Immature natural killer cell (primary cell): Measurements from ENCODE around the gene TNPO2. TPM values are rescaled to one million over a fixed set of nuclear protein-coding genes. Genes with fewer than 3 reads are reported as not detected.
"Not testable (repeated sequence)": the region's sequence is repeated elsewhere in the genome, so short reads cannot be mapped to it uniquely, and the experiment has no call there.

Source experiments
- DNase-seq, 3 donors: peaks; one replicate each; pipeline ENCODE4 v3.0.0; 2022; ENCODE audit warnings: mixed read lengths in 1 of 3
- H3K27ac Mint-ChIP-seq, 6 donors: one replicate each; pipeline ENCODE4 v1.8.0; 2020; ENCODE audit warnings: mixed read lengths in 6 of 6, mild to moderate bottlenecking in 5 of 6, inconsistent platforms in 4 of 6, moderate library complexity in 3 of 6
- H3K27me3 Mint-ChIP-seq, 3 donors: one replicate each; pipeline ENCODE4 v1.8.0; 2020 to 2021; ENCODE audit warnings: low read depth in 3 of 3, mild to moderate bottlenecking in 3 of 3, mixed read lengths in 3 of 3, moderate library complexity in 3 of 3, inconsistent platforms in 1 of 3
- H3K36me3 Mint-ChIP-seq, 3 donors: one replicate each; pipeline ENCODE4 v1.8.0; 2020; ENCODE audit warnings: mixed read lengths in 3 of 3, inconsistent platforms in 2 of 3, mild to moderate bottlenecking in 2 of 3
- H3K4me1 Mint-ChIP-seq, 2 donors: one replicate each; pipeline ENCODE4 v1.8.0; 2020; ENCODE audit warnings: inconsistent platforms in 2 of 2, mild to moderate bottlenecking in 2 of 2, mixed read lengths in 2 of 2, moderate library complexity in 1 of 2
- H3K4me3 Mint-ChIP-seq, 5 donors: one replicate each; pipeline ENCODE4 v1.8.0; 2020; ENCODE audit warnings: mild to moderate bottlenecking in 5 of 5, mixed read lengths in 5 of 5, inconsistent platforms in 3 of 5, moderate library complexity in 3 of 5
- H3K9me3 Mint-ChIP-seq, 6 donors: one replicate each; pipeline ENCODE4 v1.8.0; 2020; ENCODE audit warnings: mild to moderate bottlenecking in 6 of 6, mixed read lengths in 6 of 6, inconsistent platforms in 4 of 6, moderate library complexity in 3 of 6
- polyA plus RNA-seq, 3 donors: library from polyadenylated mRNA; unstranded; fragments of 300-500 nt; fragmentation: Illumina TruSeq; gene quantifications; one replicate each; pipeline ENCODE4 v1.2.3, GENCODE V29; 2021

Gene TNPO2
- polyA plus RNA-seq, 3 donors from 2014 or later, result 0.46 to 4.0 (median 0.98) TPM

- H3K27me3 Mint-ChIP-seq, result peaks cover 2 to 9% (median 8%) of the 10 kb centered on the region in 3 donors
- H3K4me3 Mint-ChIP-seq, result no peak overlapping the region
- no peak overlapping the region for H3K27ac Mint-ChIP-seq
- no peak for DNase-seq
- peaks cover 7 to 22% (median 13%) of the 10 kb centered on the region in 3 donors for H3K36me3 Mint-ChIP-seq
- no peaks in the 10 kb centered on the region for H3K9me3 Mint-ChIP-seq
- H3K4me1 Mint-ChIP-seq, result peaks cover 32 to 44% of the 10 kb centered on the region in 2 donors
Measured at GRCh38 chr19:12727745-12728433, 4.2 kb upstream of the TNPO2 start.

- no peaks in the 10 kb centered on the region for H3K9me3 Mint-ChIP-seq
- H3K27ac Mint-ChIP-seq, result no peak overlapping the region
- peaks cover 30 to 41% of the 10 kb centered on the region in 2 donors for H3K4me1 Mint-ChIP-seq
- no peak overlapping the region for H3K4me3 Mint-ChIP-seq
- DNase-seq, result no peak
- peaks cover 7 to 22% (median 13%) of the 10 kb centered on the region in 3 donors for H3K36me3 Mint-ChIP-seq
- peaks cover 10 to 16% (median 13%) of the 10 kb centered on the region in 3 donors for H3K27me3 Mint-ChIP-seq
Measured at GRCh38 chr19:12726988-12727316, 3.2 kb upstream of the TNPO2 start.

- DNase-seq, H3K9me3 Mint-ChIP-seq, H3K4me3 Mint-ChIP-seq, H3K27ac Mint-ChIP-seq: not testable (repeated sequence)
- peaks cover 36 to 50% of the 10 kb centered on the region in 2 donors for H3K4me1 Mint-ChIP-seq
- H3K36me3 Mint-ChIP-seq, result peaks cover 7 to 20% (median 13%) of the 10 kb centered on the region in 3 donors
- H3K27me3 Mint-ChIP-seq, result peaks cover 16 to 19% (median 19%) of the 10 kb centered on the region in 3 donors
Measured at GRCh38 chr19:12725612-12726011, 1.9 kb upstream of the TNPO2 start.

- Mint-ChIP-seq H3K4me3 (peak overlapping the region; percentile 90 to 96 (median 93)), H3K36me3 (peaks cover 0 to 11% (median 8%) of the 10 kb centered on the region in 3 donors), H3K27ac (peak overlapping the region; percentile 92 to 95 (median 93)), H3K27me3 (peaks cover 19 to 21% (median 19%) of the 10 kb centered on the region in 3 donors), H3K4me1 (peaks cover 41 to 54% of the 10 kb centered on the region in 2 donors), H3K9me3 (no peaks in the 10 kb centered on the region)
- no peak for DNase-seq
Measured at GRCh38 chr19:12723381-12723640, 421 bp downstream of the TNPO2 start.

- no peaks in the 10 kb centered on the region for H3K9me3 Mint-ChIP-seq
- H3K27me3 Mint-ChIP-seq, result peaks cover 16 to 21% (median 19%) of the 10 kb centered on the region in 3 donors
- peak overlapping the region; percentile 92 to 95 (median 93) for H3K27ac Mint-ChIP-seq
- H3K4me3 Mint-ChIP-seq, result peak overlapping the region; percentile 90 to 96 (median 93)
- H3K4me1 Mint-ChIP-seq, result peaks cover 41 to 54% of the 10 kb centered on the region in 2 donors
- H3K36me3 Mint-ChIP-seq, result peaks cover 0 to 8% (median 7%) of the 10 kb centered on the region in 3 donors
- peak; percentile 93 to 94 (median 93) for DNase-seq
Measured at GRCh38 chr19:12722566-12723380, 959 bp downstream of the TNPO2 start.

GRCh38 chr19:12721656-12722565, 1.8 kb downstream of the TNPO2 start:
- peaks cover 41 to 54% of the 10 kb centered on the region in 2 donors for H3K4me1 Mint-ChIP-seq
- H3K27ac Mint-ChIP-seq, result peak overlapping the region; percentile 79 to 95 (median 93)
- H3K36me3 Mint-ChIP-seq, result peaks cover 0 to 8% (median 6%) of the 10 kb centered on the region in 3 donors
- peaks cover 18 to 21% (median 19%) of the 10 kb centered on the region in 3 donors for H3K27me3 Mint-ChIP-seq
- peak overlapping the region; percentile 92 to 96 (median 93) for H3K4me3 Mint-ChIP-seq
- no peaks in the 10 kb centered on the region for H3K9me3 Mint-ChIP-seq
- DNase-seq, result peak in 2 of 3 donors; percentile 44 to 52

- Mint-ChIP-seq H3K4me3 (peak overlapping the region; percentile 87 to 93 (median 88)), H3K9me3 (no peaks in the 10 kb centered on the region), H3K27ac (peak overlapping the region; percentile 71 to 94 (median 84)), H3K4me1 (peaks cover 41 to 47% of the 10 kb centered on the region in 2 donors), H3K27me3 (peaks cover 18 to 21% (median 19%) of the 10 kb centered on the region in 3 donors), H3K36me3 (peaks cover 0 to 4% (median 4%) of the 10 kb centered on the region in 3 donors)
- no peak for DNase-seq
Measured at GRCh38 chr19:12720851-12721655, 2.7 kb downstream of the TNPO2 start.

- peaks cover 41 to 47% of the 10 kb centered on the region in 2 donors for H3K4me1 Mint-ChIP-seq
- no peak for DNase-seq
- no peaks in the 10 kb centered on the region for H3K9me3 Mint-ChIP-seq
- H3K4me3 Mint-ChIP-seq, result peak overlapping the region; percentile 63 to 92 (median 74)
- peaks cover 18 to 21% (median 19%) of the 10 kb centered on the region in 3 donors for H3K27me3 Mint-ChIP-seq
- H3K27ac Mint-ChIP-seq, result peak overlapping the region in 4 of 6 donors; percentile 40 to 84 (median 76)
- peaks cover 0 to 4% (median 4%) of the 10 kb centered on the region in 3 donors for H3K36me3 Mint-ChIP-seq
Measured at GRCh38 chr19:12720296-12720695, 3.4 kb downstream of the TNPO2 start.

GRCh38 chr19:12715929-12716328, 7.8 kb downstream of the TNPO2 start:
- Mint-ChIP-seq H3K4me3 (no peak overlapping the region), H3K4me1 (peaks cover 13 to 15% of the 10 kb centered on the region in 2 donors), H3K27me3 (peaks cover 2 to 4% (median 3%) of the 10 kb centered on the region in 3 donors), H3K9me3 (no peaks in the 10 kb centered on the region), H3K27ac (no peak overlapping the region), H3K36me3 (peaks cover 0 to 20% (median 3%) of the 10 kb centered on the region in 3 donors)
- DNase-seq, result no peak

GRCh38 chr19:12715102-12715501, 8.6 kb downstream of the TNPO2 start:
- peaks cover 0 to 25% (median 8%) of the 10 kb centered on the region in 3 donors for H3K36me3 Mint-ChIP-seq
- H3K9me3 Mint-ChIP-seq, result no peaks in the 10 kb centered on the region
- H3K27me3 Mint-ChIP-seq, result peaks cover 0 to 2% (median 2%) of the 10 kb centered on the region in 3 donors
- H3K27ac Mint-ChIP-seq, result no peak overlapping the region
- peaks cover 8% of the 10 kb centered on the region in 2 donors for H3K4me1 Mint-ChIP-seq
- no peak for DNase-seq
- H3K4me3 Mint-ChIP-seq, result no peak overlapping the region

GRCh38 chr19:12713304-12713703, 10.4 kb downstream of the TNPO2 start:
- not testable (repeated sequence) for H3K27ac Mint-ChIP-seq, H3K4me1 Mint-ChIP-seq, H3K4me3 Mint-ChIP-seq, H3K27me3 Mint-ChIP-seq, DNase-seq, H3K9me3 Mint-ChIP-seq
- peaks cover 0 to 28% (median 8%) of the 10 kb centered on the region in 3 donors for H3K36me3 Mint-ChIP-seq

GRCh38 chr19:12712077-12712476, 11.7 kb downstream of the TNPO2 start:
- not testable (repeated sequence) for H3K27ac Mint-ChIP-seq, H3K27me3 Mint-ChIP-seq, H3K4me3 Mint-ChIP-seq, H3K9me3 Mint-ChIP-seq, H3K4me1 Mint-ChIP-seq
- peaks cover 0 to 28% (median 8%) of the 10 kb centered on the region in 3 donors for H3K36me3 Mint-ChIP-seq
- DNase-seq, result peak in 1 of 3 donors; percentile 43
